Cortex of kidney (tissue), 1 donor: ENCODE measurements around the gene LONP1.
"Not testable (repeated sequence)": the region's sequence is repeated elsewhere in the genome, so short reads cannot be mapped to it uniquely, and the experiment has no call there.

Experiments
- DNase-seq: peaks from one replicate; lab custom pipeline; 2025; lab: John Stamatoyannopoulos, UW

The LONP1 gene

DNA sequence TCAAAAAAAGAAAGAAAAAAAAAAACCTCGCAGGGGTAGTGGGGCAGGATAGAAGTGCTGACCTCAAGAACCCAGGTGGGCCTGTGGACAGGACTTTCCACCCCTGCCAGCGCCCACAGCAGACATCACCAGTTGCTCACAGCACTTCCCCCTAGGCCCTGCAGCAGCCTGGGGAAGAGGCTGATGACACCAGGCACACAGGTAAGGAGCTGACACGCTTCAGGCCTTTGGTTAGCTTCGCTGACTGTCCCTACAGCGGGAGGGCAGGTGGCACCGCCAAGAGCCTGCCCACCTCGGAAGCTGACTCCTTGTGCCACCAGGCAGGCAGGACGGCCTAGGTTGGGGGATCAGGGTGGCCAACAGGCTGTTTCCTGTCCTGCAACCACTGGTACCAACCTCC, 8.9 kb downstream of the LONP1 start:
- DNase-seq: no peak

DNA sequence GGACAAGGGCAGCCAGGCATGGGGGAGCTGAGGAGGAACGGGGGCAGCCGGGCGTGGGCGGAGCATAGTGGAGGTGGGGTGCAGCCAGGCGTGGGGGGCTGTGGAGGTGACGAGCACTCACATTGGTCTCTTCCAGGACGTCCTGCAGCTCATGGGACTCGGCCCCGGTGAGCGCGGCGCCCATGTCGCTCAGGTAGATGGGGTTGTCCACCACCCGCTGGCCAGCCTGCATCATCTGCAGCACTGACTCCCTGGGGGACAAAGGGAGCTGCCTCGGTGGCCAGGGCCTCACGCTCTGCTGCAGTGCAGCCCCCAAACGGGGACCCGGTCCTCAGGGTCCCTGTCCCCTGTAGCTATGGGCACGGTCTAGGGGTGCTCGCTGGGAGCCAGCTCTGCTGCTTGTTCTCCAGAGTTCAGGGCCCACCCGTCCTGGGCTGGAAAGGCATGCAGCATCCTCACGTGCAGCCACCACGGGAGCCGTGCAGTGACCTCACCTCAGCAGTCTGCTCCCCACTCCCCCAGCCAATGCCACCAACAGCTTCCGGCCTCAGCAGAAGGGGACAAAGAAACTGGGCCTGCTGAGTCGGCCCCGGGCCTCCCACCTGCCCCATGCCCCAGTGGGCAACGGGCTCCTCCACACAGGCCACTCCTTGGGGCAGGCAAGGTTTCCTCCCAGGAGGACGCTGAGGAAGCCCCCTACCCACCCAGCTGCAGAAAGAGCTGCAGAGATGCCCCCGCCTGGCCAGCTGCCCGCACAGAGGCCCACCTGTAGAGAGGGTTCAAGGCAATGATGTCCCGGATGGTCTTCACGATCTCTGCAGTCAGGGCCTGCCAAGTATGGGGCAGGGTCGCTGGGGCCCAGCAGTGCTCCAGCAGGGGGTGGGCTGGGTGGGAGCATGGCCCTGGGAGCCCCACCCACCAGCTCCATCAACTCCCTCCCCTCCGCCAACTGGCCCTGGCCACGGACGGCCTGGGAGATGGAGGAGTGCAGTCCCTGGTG, 12.1 kb downstream of the LONP1 start:
- DNase-seq: no peak

DNA sequence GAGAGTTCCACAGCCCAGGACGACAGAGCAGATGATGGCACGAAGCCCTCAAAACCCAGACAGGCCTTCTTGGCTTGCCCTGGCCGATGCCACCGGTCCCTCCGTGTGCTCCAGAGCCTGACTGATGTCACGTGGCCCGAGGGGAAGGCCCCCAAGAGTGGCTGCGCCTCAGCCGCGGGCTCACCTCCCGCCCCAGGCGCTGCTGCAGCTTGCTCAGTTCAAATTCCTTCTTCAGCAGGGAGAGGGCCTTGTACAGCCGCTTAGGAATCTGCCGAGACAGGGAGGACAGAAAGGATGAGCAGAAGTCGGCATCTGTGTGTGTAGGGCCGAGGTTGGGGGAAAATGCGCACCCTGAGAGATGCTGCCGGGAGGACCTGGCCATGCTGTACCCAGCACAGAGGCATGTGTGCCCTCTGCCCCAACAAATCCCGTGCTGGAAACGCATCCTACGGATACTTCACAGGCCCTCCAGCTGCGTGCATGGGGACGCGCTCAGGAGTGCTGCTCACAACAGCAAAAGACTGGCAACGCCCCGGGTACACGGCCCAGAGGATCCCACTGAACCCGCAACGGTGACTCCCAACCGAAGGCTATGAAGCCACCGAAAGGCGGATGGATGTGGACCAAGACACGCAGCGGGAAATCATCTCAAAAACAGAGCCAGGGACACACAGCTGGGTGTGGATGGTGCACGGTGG, 12.9 kb downstream of the LONP1 start:
- no peak for DNase-seq

DNA sequence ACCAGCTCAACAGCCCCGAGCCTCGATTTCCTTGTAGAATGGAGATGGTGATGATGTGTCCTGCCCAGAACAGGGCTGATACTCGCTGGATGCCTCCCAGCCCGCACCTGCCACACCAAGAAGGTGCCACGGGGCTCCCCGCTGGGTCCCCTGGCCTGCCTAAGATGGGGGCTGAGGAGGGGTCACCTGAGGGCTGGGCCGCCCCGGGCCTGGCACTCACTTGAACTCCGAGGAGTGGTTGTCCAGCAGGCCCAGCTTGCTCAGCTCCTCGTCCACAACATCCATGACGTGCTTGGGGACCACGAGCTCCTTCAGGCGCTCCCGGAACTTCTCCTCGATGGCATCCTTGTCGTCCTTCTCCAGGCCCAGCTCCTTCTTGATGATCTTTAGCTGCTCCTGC, 14.4 kb downstream of the LONP1 start:
- DNase-seq: no peak

DNA sequence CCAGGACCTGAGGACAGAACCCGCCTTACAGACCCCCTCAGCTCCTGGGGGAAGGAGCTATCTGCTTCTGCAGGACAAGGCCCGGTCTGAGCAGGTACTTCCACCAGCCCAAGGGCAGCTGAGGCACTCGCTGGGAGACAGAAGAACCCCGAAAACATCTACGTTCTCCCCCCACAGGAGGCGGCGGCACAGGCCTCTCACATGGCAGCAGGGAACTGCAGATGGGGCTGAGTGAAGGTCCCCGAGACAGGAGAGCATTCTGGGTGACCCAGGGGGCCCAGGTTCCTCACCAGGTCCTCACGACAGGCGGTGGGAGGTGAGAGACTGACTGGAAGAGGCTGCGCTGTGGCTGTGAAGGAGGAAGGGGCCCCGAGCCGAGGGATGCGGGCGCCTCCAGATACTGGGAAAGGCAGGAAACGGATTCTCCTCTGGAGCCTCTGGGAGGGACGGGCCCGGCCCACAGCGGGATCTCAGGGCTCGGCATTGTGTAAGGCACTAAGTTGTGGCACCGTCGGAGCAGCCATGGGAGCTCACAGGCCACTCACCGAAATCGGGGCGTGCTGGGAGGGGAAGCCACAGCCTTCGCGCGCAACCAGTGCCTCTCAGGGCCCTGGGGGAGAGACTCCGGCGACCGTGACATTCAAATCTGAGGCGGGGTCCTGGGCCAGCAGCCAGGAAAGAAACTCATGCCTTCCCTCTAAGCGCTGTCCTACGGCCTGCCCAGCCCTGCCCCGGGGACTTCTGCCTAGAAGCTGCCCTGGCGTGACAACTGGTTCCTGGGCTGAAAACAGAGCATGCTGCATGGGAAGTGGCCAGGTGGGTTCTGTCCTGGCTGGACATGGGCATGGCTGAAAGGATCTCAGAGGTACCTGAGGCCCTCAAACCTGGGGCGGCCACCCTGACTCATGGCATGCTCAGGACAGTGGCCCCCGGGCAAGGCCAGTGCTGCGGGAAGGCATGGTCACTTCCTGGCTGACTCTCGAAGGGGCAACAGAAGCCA, 15.8 kb downstream of the LONP1 start:
- no peak for DNase-seq

DNA sequence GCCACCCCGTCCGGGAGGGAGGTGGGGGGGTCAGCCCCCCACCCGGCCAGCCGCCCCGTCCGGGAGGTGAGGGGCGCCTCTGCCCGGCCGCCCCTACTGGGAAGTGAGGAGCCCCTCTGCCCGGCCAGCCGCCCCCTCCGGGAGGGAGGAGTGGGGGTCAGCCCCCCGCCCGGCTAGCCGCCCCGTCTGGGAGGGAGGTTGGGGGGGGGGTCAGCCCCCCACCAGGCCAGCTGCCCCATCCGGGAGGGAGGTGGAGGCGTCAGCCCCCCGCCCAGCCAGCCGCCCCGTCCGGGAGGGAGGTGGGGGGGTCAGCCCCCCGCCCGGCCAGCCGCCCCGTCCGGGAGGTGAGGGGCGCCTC, 17.9 kb downstream of the LONP1 start:
- not testable (repeated sequence) for DNase-seq

DNA sequence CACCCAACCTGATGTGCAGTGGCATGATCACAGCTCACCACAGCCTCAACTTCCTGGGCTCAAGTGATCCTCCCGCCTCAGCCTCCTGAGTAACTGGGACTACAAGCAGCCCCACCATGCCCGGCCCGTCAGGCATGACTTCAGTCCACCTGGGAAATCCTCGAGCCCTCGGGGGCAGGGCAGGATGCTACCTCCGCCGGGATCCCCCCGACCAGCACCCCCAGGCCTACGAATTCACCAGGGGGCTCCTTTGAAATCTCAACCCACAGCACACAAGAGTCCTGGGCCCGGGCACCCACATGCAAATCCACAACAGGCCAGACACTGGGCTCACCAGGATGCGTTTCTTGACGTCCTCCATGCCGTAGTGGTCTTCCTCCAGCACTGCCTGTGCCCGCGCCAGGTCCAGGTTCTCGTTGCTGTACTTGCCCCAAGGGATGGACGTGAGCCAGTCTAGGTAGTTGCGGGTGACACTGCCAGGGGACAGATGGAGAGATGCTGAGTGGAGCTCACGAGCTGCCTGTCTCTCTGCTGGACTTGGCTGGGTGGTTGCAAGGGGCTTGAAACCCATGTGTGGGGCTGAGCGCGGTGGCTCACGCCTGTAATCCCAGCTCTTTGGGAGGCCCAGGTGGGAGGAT, 19.4 kb downstream of the LONP1 start:
- no peak for DNase-seq

DNA sequence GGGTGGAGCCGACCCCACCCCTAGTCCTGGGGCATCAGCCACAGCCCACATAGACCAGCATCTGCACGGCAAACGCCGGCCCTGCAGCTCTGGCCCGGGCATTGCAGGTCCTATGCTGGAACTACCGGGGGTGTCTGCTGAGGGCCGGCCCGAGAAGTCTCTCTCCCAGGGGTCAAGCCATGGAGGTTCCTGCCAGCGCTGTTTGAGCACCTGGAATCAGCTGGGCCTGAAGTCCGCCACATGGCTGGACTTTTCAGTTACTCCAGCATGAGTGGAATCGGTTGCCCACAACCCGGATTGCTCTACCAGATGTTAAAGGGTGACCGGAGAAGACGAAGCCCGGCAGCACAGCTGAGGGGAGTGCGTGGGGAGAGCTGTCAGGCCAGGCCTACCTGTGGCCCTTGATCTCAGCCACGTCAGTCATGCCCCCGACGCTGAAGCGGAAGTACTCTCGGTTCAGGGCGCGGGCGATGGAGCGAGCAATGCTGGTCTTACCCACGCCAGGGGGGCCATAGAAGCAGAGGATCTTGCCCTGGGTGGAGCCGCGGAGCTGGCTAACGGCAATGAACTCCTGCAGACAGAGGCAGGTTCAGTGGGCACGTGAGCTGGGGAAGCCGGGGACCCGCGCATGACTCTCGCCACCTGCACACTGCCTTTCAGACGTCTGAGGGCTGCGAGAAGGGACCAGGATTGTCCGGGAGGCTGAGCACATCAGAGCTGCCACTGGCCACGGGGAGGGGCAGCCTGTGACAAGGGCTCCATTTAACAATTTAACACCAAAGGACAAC, 21.1 kb downstream of the LONP1 start:
- DNase-seq: no peak

DNA sequence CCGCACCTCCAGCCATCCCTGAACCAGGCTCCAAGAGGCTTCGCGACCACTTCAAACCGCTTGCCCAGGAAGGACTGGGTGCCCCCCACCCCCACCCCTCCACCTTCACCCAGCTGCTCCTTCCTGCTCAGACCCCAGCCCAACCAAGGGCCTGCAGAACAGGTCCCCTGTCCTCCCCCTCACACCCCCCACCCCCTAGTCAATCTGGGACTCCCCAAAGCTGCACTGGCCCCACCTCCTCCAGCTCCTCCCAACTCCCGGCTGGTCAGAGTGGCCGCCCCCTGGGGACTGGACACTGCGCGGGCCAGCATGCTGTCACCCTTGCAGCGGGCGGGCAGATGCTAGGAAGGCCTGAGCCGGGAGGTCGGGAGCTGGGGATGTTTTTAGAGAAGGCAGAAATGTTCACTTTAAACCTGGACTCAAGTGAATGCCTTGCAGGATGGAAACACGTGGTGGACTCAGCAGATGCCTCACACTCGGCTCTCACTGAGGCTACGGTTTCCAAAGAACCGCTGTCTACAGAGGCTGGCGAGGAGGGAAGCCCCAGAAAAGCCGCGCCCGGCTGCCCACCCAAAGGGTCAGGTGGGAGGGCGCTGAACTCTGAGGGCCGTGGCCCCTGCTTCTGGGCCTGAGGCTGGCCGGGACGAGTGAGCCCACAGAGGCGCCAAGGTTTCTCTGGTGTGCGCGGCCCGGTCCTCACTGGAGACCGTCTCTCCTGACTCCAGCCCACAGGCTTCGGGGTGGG, 21.9 kb downstream of the LONP1 start:
- DNase-seq: no peak

DNA sequence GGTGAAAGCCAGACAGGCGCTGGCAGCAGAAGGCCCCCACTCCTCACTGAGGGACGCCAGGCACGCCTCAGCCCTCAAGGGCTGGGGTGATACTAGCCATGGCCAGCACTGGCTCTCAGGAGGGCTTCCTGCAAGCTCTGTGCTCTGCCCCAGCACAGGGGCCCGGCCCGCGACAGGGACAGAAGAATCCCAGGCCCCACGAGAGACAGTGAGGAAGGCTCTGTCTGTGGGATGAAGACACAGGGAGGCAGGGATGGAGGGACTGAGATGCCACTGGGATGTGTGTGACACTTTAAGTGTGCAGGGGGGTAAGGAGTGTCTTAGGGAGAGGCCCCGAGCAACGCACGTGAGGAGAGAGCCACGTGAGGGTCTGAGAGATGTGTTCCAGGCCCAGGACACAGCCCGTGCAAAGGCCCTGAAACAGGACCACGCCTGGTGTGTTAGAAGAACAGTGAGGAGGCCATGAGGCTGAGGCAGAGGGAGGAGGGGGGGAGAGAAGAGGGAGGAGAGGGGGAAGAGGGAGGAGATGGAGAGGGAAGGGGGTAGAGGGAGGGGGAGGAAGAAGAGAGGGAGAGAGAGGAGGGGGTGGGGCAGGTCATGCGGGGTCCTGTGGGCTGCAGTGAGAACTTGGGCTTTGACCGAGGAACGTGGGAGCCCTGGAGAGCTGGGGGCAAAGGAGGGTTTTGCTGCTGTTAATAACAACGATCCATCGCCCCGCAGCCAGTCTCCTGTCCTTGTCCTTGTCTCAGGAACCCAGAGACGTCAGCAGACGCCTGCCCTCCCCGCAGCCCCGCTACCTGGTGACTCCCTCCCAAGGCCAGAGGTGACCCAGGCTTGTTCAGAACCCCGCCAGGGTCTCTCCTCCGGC, 22.7 kb downstream of the LONP1 start:
- no peak for DNase-seq

DNA sequence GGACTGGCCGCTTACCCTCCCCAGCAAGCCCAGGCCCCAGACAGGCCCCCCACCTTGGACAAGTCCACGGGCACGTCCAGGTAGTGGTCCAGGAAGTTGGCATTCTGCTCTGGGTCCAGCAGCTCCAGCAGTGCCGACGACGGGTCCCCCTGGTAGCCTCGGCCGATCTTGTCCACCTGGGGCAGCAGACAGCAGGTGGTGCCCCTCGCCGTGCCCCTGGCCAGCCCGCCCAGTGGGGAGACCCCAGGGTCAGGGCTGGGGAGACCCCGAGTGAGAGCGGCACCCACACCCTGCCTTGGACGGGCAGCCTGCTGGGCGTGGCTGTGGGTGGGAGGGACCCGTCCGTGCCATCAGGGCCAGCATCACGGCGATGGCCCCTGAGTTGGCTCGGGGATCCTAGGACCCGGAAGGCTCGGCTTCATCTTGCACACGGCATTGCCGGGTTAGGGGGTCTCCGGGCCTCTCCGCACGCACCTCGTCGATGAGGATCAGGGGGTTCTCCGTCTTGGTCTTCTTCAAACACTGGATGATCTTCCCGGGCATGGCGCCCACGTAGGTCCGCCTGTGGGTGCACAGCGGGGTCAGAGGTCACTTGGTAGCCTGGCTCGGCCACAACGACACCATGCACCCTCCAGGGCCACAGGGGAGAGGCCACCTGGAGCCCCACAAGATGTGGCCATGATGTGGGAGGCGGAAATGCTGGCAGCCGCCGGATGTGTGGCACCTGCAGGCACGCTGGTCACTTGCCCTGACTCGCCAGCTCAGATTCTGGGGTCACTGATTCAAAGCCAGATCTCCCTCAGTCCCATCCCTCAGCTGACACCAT, 23.5 kb downstream of the LONP1 start:
- no peak for DNase-seq

DNA sequence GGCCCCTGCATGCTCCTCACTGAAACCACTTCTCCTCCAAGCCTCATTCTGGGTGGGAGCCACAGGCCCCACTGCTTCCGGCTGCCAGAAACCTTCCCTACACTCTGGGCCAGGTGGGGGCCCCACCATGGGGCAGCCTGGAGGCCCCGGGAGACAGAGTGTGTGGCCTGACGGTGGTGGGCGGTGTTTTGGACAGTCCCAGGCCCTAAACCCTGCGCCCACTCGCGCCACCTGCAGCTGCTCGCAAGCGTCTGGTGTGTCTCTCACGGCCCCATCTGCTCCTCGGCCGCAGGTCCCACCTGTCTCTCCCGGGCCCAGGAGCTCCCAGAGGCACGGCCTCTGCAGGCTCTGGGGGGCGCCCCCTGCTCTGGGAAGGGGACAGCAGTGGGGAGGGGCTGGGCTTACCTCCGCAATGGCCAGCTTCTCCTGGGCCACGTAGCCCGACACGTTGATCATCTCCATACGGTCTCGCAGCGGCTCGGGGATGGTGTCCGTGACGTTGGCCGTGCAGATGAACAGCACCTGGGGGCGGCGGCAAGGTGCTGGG, 24.2 kb downstream of the LONP1 start:
- no peak for DNase-seq

DNA sequence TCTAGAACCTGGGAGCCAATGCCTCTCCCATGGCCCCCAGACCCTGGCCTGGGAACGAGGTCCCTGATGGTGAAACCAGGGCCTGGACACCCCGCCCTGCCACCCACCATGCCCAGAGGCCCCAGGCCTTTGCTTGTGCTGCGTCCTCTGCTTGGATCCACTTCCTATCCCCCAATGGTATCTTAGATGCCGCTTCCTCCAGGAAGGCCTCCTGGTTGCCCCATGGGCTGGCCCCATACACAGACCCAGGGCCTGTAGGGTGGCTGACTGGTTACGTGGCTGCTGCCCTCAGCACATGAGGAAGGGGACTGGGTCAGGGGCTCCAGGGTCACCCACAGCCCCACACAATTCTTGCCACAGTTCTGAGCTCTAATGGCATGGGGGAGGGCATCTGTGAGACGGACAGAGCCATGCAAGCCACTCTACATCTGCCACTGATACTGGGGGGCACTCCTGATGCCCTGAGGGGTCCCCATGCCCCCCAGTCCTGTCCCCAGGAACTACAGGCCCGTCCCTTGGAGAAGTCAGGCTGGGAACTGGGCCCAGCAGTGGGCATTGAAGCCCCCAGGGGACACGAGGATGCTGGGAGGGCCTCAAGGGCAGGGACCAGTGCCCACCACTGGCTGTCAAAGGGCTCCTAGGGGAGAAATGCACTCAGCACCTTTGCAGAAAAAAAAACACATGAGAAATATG, 24.8 kb downstream of the LONP1 start:
- DNase-seq: no peak

DNA sequence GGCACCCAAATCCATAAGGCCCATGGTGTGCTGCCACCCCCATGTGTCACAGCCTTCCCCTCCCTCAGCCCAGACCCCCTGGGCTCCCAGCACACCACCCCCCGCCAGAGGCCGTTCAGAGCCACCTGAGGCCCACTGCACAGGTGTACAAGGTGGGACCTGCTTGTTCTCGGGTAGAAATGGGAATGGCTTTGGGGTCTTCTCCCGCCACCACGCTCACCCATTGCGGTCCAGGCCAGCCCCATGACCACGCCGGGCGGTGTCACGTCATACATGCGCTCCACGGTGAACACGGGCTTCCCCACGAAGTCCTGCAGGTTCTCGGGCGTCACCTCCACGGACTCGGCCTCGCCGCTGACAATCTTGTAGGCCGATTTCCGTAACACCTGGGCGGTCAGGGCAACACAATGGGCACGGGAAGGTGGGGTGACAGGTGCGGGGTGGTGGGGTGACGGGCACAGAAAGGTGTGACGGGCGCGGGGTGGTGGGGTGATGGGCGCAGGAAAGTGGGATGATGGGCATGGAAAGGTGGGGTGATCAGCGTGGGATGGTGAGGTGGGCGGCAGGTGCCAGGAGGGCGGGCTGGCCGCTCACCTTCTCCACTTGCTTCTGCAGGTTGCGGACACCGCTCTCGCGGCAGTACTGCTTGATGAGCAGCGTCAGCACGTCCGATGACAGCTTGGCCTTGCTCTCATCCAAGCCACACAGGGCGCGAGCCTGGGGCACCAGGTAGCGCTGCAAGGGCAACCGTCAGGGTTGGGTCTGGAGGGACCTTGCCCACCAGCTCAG, 25.6 kb downstream of the LONP1 start:
- no peak for DNase-seq

DNA sequence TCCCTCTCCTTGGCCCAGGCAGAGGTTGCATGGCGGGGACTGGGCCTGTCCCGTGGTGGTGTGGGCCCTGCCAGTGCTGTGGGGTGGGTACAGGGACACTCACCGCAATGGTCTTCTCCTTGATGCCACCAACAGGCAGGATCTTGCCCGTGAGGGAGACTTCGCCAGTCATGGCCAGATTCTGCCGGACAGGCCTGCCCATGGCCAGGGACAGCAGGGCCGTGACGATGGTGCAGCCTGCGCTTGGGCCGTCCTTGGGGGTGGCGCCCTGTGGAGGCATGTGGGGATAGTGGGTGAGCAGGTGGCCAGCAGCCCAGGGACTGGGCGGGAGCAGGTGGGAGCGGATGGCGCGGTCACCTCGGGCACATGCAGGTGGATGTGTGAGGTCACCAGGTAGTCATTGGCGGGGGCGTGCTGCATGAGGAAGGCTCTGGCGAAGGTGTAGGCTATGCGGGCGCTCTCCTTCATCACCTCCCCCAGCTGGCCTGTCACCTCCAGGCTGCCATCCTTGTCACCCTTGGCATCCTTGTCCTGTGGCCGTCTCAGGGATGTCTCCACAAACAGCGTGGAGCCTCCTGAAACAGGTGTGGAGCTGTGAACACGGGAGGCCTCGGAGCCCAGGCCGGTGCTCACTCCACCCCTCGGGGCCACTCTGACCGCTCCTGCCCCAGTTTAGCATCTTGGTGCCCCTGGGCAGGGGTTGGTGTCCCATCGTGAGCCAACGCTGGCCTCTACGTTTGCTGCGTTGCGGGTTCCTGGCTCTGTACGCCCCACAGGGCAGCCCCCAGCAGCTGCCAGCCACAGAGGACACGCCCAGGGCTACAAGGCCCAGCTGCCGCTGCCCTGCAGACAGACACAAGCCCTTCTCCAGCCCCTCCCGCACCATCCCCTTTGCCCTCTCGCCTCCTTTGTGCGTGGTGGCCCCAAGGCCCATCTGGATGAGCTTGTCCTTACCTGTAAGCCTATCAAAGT, 26.5 kb downstream of the LONP1 start:
- no peak for DNase-seq
